GM19351 (cell line): ENCODE data around the gene FCER2.
"Not testable (repeated sequence)": the region's sequence is repeated elsewhere in the genome, so short reads cannot be mapped to it uniquely, and the experiment has no call there.

Source experiments
- ATAC-seq: cut with Tn5 transposase; IDR thresholded peaks from one replicate; pipeline ENCODE4 v1.9.1; 2021; ENCODE audit warnings: mild to moderate bottlenecking, moderate library complexity; ENCODE audit not compliant: unreplicated experiment

FCER2 gene

GRCh38 chr19:7701654-7702457 lies at the start of gene FCER2:
TSS of gene FCER2 (minus strand) at chr19:7702131. CDS start at chr19:7699760, 2,371 bp downstream.
- ATAC-seq: peak; percentile 56

GRCh38 chr19:7751157-7751783 lies 49.3 kb upstream of the FCER2 start:
- ATAC-seq: no peak

- ATAC-seq: no peak
Measured at GRCh38 chr19:7748756-7749155, 46.8 kb upstream of the FCER2 start.

DNA sequence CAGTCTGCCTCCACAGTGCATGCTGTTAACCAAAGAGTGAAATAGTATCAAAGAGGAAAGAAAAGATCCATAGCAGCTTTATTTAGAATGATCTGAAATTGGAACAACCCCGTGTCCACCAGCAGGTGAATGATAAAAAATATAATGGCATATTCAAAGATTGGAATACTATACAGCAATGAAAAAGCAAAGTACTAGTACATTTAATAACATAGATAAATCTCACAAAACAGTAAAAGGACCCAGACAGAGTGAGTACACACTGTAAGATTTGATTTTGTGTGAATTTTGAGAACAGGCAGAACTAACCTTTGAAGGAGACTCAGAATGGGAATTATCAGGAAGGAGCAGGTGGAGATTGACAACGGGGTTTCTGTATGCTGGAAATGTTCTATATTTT lies 46.2 kb upstream of the FCER2 start:
- no peak for ATAC-seq

GRCh38 chr19:7746903-7747884 lies 45.3 kb upstream of the FCER2 start, which contains the start of gene CD209:
TSS of gene CD209 (minus strand) at chr19:7747534. CDS start at chr19:7747511, 23 bp downstream.
- ATAC-seq: no peak

GRCh38 chr19:7746306-7746705 lies 44.4 kb upstream of the FCER2 start:
- not testable (repeated sequence) for ATAC-seq

DNA sequence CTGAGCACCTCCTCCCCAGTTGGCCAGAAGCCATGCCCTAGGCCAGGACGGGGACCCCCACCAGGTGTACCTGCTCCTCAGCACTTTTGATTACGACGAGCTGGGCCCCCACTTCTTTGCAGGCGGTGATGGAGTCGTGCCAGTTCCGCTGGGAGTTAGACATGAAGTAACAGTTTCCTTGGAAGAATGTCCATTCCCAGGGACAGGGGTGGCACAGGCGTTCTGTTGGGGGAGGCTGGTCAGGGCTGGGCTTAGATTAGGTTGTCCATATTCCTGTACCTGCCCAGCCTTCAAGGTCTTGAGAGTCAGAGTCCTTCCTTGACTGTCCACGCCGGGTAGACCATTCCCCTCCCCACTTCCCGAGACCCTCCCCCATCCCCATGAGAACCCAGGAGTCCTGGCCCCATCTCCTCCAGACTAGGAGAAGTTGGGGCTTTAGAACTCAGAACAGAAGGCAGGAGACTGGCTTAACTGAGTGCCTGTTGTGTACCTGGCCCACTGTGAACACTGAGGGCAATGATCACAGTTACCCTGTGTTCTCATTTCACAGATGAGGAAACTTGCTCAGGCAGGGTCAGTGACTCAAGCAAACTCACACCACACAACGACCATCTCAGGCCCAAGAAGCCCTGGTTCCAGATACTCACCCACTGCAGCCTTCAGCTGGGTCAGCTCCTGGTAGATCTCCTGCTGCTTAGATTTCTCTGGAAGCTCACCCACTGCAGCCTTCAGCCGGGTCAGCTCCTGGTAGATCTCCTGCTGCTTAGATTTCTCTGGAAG lies 43.1 kb upstream of the FCER2 start:
- no peak for ATAC-seq

GRCh38 chr19:7744199-7744786 lies 42.4 kb upstream of the FCER2 start:
- ATAC-seq: no peak

DNA sequence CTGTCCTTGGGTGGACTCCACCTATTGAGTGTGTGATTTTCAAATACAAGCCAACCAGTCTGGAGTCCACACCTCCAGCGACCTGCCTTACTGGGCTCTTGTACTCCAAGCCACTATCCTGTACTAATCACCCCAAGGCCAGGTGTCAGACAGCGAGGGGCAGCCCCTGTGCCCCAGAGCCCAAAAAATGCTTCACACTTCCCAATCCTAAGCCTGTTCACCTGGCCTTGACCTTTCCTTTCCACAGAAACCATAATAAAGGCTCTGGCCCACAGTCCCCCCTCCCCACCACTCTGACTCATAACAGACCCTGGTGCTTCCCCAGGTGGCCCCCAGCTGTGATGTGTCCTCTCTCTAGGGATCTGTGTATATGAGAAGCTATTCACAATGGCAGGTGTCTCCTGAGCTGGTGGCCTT lies 41.5 kb upstream of the FCER2 start:
- ATAC-seq: no peak

GRCh38 chr19:7742991-7743390 lies 41.1 kb upstream of the FCER2 start:
- ATAC-seq: no peak

DNA sequence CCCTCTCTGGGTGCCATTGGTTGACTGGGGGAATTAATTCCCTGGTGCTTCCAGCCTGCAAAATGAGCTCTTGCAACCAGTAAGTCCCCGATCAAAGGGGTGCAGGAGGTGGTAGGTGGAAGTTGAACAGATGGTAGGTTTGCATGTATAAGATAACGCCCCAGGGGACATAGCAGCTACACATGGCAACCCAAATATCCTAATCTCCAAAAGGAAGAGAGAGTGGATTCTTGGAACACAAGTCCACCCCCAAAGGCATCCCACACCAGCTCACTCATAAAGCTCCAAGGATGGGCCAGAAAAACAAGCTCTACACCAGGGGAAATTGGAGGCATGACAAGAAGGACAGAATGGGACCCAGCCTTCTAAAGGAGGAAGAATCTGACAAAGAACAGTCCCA lies 40.6 kb upstream of the FCER2 start:
- ATAC-seq: no peak

GRCh38 chr19:7740682-7741054 lies 38.7 kb upstream of the FCER2 start:
- ATAC-seq: no peak

DNA sequence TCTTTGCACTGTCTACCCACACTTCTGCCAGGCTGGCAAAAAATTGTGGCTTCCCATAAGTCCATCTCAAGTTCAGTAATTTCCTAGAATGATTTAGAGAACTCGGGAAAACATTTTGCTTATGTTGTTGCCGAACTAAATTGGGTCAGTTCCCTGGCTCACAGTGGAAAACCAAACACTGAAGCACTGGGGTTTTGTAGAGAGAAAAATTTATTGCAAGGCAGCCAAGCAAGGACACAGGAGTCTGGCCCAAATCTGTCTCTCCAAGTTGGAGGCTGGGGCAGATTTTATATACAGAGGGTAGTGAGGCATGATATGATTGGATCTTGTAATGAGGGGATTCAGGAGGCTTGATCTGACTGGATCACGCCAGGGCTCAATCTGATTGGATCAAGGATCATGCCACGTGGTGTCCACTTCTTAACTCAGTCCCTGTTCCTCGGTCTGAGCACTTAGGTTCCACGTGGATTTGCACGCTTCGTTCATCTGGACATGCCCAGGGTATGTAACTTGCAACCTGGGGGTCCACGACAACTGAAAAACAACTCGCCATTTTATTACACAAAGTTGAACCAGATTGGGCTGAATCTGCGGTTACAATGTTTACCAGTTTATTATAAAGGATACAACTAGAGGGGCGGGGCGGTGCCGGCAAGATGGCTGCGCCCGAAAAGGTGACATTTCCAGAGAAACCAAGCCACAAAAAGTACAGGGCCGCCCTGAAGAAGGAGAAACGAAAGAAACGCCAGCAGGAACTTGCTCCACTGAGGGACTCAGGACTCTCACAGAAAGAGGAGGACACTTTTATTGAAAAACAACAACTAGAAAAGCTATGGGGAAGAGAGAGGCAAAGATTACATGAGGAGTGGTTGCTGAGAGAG lies 38.1 kb upstream of the FCER2 start:
- ATAC-seq: no peak

- no peak for ATAC-seq
Measured at GRCh38 chr19:7739211-7739755, 37.4 kb upstream of the FCER2 start.

DNA sequence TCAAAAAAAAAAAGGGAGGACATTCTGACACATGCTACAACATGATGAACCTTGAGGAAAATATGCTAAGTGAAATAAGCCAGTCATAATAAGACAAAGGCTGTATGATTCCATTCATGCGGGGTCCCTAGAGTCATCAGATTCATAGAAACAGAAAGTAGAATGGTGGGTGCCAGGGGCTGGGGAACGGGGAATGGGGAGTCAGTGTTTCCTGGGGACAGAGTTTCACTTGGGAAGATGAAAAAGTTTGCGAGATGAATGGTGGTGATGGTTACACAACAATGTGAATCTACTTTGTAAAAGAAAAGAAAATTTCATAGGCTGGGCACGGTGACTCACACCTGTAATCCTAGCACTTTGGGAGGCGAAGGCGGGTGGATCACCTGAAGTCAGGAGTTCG lies 36.1 kb upstream of the FCER2 start:
- ATAC-seq: no peak

DNA sequence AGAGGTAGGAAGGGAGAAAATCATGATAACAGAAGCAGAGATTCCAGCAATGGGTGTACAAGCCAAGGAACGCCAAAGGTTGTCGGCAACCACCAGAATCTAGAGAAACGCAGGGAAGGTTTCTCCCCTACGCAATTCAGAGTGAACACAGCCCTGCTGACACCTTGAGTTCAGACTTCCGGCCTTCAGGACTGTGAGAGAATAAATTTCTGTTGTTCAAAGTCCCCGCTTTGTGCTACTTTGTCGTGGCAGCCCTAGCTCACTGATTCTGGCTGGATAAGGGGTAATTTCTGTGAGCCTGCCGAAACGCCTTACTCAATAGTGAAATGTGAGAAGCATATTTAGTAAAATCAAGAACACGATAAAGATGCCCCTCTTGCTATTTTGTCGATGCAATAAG lies 35.3 kb upstream of the FCER2 start:
- no peak for ATAC-seq

GRCh38 chr19:7736148-7736547 lies 34.2 kb upstream of the FCER2 start:
- ATAC-seq: no peak

DNA sequence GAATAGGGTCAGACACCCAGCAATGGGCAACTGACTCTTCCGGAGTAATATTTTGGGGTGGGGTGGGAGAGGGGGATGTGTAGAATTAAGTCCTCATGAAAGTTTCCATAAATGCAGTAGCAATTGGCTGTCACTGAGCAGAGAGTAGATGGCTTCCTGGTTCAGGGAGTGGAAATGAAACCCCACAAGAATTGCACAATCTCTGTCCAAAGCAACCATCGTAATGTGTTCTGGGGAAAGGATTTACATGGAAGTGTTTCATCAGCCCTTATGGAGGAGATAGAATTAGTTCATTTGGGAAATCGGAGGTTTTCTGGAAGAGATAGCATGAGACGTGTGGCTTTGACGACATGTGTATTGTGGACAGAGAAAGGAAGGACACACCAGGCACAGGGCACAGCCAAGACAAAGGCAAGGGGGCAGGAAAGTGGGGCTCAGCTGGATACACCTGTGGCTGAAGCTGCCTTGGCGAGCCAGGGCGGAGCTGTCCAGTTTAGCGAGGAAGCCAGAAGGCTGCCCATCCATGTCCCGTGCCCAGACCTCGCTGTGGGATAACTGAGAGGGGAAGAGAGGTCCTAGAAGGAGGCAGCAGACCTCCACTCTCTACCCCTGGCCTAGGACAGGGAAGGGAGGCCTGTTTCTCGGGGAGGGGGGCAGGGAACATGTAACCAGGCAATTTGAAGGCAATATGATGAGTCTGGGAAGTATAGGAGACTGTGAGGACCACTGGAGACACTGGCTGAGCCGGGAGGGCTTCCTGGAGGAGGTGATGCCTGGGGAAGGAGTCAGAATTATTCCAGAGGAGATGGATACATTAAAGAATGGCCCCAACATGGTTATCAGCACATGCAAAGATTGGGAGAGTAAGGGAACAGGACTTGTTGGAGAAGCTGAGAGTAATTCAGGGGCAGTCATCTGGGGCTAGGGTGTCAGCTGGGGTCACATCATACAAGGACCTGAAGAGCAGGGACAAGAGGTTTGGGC lies 32.6 kb upstream of the FCER2 start:
- ATAC-seq: no peak
